NAMALWA (cell line): ENCODE measurements around the gene HOXA11.

Experiments
- DNase-seq: peaks from one replicate; pipeline ENCODE4 v3.0.0-alpha.2; 2015; ENCODE audit warnings: low spot score

Gene HOXA11

GRCh38 chr7:27192546-27193334, 7.7 kb upstream of the HOXA11 start:
- no peak for DNase-seq

- DNase-seq = no peak
Measured at GRCh38 chr7:27191833-27192545, 7.0 kb upstream of the HOXA11 start.

- DNase-seq = no peak
Measured at GRCh38 chr7:27191161-27191731, 6.2 kb upstream of the HOXA11 start.

DNA sequence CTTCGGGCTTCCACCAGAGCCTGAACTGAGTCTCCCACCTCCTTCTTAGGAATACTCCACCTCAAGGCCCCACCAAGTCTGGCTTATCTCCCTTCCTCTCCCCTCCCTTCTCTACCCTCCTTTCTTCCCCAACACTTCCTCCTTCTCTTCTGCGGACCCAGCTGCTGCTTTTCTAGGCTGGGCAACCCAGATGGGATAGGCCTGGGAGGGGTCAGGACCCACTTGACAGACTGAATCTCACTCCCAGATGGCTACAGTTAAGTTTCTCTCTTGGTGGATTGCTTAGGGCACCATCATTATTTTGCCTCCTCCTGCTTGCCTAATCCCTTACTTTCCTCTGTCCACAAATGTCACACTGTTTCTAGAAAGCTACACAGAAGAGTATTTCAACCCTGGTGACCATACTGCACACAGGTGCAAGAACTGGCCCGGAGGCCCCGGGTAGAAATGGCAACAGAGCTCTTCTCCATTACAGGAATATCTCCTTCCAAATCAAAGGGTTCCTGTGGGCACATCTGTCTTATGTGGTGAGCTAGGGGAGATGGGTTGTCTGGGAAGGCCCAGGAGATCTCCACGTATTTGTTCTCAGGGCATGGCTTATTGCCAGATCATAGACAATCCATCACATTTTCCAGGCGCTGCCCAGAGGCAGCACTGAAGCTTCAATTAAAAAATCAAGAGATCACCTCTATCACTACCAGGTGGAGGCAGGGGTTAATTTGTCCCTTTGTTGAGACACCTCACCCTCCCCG, 5.1 kb upstream of the HOXA11 start:
- no peak for DNase-seq

DNA sequence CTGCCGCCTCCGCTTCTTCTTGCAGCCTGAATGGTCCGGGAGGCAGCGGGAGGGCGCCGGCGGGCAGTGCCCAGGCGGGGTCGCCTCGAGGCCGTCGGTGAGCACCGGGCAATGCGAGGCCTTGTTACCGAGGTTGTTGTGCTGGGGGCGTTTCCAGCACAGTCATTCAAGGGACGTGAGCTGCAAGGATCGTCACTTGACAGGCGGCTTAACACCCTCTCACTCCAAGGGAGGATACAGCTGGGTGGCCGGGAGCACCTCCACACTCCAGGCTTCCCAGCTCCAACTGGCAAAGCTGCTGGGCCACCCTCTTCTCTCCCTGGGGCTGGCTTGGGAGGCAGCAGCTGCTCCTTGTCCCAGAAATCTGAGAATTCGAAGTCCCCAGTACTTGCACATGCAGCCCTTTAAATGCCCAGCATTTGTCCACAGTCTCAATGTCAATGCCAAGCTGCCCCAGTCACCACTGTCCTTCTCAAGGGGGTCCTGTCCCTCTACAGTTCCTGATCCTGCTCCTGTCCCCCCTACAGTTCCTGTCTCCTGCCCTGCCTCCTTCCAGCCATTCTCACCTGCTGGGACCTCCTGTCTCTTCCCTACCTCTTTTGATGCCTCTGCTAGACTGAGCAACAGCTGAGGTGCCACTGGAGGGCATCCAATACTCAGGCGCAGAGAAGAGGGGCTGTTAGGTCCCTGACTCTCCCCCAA, 4.4 kb upstream of the HOXA11 start:
- no peak for DNase-seq

GRCh38 chr7:27188386-27189294, 3.6 kb upstream of the HOXA11 start:
- DNase-seq = no peak

DNA sequence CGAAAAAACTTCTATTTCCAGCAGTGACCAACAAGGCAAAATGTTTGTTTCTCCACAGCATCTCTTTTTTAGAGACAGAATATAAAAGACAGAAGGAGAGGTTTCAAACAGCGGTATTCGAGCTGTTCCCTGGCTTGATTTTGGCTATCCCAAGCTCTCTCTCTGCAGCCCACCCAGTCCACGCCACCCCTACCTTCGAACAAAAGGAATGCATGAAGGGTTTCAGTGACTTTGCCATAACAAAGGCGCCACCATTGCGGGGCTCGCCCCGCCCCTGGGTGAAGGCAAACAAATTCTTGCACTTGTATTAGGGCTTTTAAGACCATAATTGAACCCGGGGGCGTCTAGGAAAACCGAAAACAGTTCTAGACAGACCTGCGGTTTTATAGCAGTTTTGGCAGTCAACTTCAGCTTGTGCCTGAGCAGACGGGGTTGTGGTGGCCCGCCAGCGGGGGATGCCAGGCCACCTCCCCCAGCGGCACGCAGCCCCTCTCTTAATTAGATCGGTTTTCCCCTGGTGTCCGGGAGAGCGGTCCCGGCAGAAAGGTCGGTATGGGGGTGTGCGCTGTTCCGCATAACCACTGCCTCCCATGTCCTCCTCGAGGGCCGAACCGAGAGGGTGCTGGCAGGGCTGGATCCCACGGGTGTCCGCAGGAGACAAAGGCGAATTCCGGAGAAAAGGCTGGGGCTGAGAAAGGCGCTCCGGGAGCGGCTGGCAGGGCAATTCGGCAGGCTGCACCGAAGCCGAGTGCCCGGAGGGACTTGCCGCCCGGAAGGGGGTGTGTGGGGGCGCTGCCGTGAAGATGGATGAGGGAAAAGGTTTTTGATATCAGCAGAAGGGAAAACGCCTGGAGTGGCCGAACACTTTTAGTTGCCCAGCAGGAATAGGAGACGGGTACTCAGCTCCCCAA, 2.7 kb upstream of the HOXA11 start:
- DNase-seq = no peak

DNA sequence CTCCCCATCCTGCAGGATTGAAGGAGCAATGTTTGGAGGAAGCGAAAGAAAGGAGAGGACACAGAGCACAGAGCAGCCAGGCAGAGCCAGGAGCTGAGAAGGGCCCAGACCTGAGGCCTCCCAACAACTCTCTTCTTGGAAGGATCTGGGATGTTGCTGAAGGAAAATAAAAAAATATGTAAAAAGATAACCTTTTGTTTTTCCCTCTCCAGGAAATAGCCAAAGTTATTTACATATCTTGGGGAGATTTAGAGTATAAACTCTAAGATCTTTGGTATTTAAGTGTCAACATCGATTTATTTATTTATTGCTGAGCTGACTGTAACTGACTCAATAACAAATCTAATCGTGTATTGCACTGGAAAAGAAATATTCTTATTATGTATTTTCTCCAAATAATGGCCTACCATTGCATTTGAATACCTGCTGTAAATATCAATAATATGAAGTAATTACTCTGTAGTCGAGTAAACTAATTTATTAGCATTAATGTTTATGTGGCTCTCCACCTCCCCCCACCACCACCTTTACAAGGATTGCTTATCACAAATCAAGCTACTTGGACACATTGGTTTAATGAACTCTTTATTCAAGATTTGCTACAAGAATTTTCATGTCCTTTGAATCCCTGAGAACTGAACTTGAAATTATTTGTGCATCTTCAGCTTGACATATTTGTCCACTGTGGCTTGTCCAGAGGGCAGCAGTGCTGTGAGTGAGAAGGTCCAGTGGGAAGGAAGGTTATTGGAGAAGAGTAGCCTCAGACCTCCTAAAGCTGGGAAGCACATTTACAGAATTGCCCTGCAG, 1.8 kb upstream of the HOXA11 start:
- DNase-seq = no peak

DNA sequence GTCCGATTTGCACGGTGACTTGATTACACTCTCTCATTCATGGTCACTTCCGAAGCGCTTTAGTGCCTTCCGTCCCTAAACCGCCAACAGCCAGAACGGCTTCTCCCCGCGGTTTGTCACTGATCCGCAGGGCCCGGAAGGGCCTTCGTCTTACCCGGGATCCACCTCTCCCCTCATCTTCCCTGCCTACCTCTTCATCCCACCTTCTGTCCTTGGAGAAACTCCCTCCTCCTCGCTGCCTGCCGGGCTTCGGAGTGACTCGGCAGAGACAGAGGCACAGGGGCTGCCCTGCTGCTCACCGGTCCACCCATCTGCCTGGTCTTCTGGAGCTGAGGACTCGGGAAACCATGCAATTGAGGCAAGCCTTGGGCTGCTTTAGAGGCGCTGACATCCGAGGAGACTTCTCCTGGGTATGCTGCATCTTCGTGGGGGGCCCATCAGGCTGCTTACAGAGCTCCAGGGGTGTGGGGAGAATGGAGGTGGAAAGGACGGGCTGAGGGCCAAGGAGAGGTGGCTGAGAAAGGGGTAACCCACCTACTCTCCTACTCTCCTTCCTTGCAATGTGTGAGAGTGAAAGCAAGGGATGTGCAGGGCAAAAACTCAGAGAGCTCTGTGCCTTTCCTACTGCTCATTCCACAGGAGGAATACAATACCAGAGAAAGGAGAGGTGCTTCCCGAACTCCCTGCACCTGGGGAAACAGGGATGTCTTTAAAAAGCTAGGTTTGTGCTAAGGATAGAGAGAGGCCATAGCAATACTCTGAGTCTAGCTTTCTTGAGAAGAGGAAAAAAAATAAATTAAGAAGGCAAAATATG, 1.0 kb upstream of the HOXA11 start:
- no peak for DNase-seq

- DNase-seq = no peak
Measured at GRCh38 chr7:27184337-27185012, 557 bp downstream of the HOXA11 start.

GRCh38 chr7:27183682-27184336, 1.2 kb downstream of the HOXA11 start:
- DNase-seq = no peak

GRCh38 chr7:27182861-27183681, 2.0 kb downstream of the HOXA11 start:
- DNase-seq = no peak

DNA sequence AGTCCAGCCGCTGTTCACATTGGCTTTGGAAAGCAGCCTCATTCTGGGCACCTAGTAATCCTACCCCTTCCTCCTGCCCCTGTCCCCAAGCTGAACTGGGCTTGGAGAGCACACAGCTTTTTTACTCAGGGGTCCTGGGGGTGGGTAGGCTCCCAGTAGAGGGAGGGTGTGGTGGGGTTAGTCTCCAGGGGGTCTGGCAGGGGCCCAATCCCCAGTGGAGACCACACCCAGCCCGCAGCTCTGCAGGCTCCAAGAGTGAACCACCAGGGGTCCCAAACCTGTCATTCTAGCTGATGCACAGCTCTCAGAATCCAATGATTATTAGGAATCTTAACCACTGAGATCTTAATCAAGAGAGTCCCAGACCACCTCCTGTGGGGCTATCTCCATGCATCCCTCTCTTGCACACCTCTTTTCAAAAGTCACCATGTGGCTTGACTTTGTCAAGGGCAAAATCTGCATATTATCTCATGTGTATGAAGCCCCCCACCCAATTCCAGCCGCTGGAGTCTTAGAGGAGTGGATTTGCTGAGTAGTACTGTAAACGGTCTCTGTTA, 2.7 kb downstream of the HOXA11 start:
- no peak for DNase-seq

GRCh38 chr7:27181795-27182275, 3.2 kb downstream of the HOXA11 start:
- no peak for DNase-seq
